Kidney epithelial cell (primary cell): ENCODE results near the gene TGFBR3L. TPM values are rescaled to one million over a fixed set of nuclear protein-coding genes. Genes with fewer than 3 reads are reported as not detected.
"Not testable (repeated sequence)": the region's sequence is repeated elsewhere in the genome, so short reads cannot be mapped to it uniquely, and the experiment has no call there.

Experiments
- DNase-seq: peaks from one replicate; pipeline ENCODE4 v3.0.0-alpha.2; 2010; ENCODE audit warnings: low read depth
- H3K27me3 ChIP-seq: 2 replicates; pipeline ENCODE4 v1.6.0; 2011; ENCODE audit warnings: low read length; ENCODE audit not compliant: control insufficient read depth, insufficient read depth
- H3K36me3 ChIP-seq: 2 replicates; pipeline ENCODE4 v1.5.1; 2011; ENCODE audit warnings: low read length; ENCODE audit not compliant: control insufficient read depth, insufficient read depth
- H3K4me3 ChIP-seq: 2 replicates; pipeline ENCODE4 v1.5.1; 2011; ENCODE audit warnings: low read depth, mild to moderate bottlenecking, control low read depth, low read length
- CTCF ChIP-seq: IDR thresholded peaks from 2 replicates; pipeline ENCODE4 v1.5.1; 2011; ENCODE audit warnings: mild to moderate bottlenecking, moderate library complexity, low read length, control low read depth, inconsistent platforms; ENCODE audit not compliant: insufficient read depth, poor library complexity, severe bottlenecking
- total RNA-seq: library from RNA; depleted of rRNA; stranded (reverse); fragments of >200 nt; gene quantifications from 2 replicates; pipeline ENCODE4 v1.2.3, GENCODE V29; 2015

Gene TGFBR3L
- total RNA-seq, 1 donor from 2014 or later = 4.5 TPM

- no peaks in the 10 kb centered on the region for H3K27me3 ChIP-seq
- no peak for TF ChIP-seq CTCF
- DNase-seq = no peak
Observed at GRCh38 chr19:7885818-7886217, 28.8 kb upstream of the TGFBR3L start.

GRCh38 chr19:7887408-7888144 lies 27.1 kb upstream of the TGFBR3L start:
- no peak for TF ChIP-seq CTCF
- no peak overlapping the region for H3K4me3 ChIP-seq
- DNase-seq = no peak
- H3K27me3 ChIP-seq = no peaks in the 10 kb centered on the region
- H3K36me3 ChIP-seq = no peaks in the 10 kb centered on the region

More at GRCh38 chr19:7885818-7886217, 28.8 kb upstream of the TGFBR3L start:
- H3K4me3 ChIP-seq = no peak overlapping the region
- H3K36me3 ChIP-seq = no peaks in the 10 kb centered on the region

GRCh38 chr19:7888145-7888825 lies 26.3 kb upstream of the TGFBR3L start, which contains the start of gene LRRC8E:
Gene LRRC8E, plus strand, starts transcription at chr19:7888510. Its CDS starts 7,094 bp downstream, at chr19:7895604.
- H3K4me3 ChIP-seq = peak within 1 kb of the TSS; percentile 53
- TF ChIP-seq CTCF = no peak
- H3K27me3 ChIP-seq = no peaks in the 10 kb centered on the region
- H3K36me3 ChIP-seq = no peaks in the 10 kb centered on the region
- no peak for DNase-seq

- no peak for TF ChIP-seq CTCF
- no peak for DNase-seq
Observed at GRCh38 chr19:7888826-7889217, 25.8 kb upstream of the TGFBR3L start.

GRCh38 chr19:7893362-7894101 lies 21.1 kb upstream of the TGFBR3L start:
- peak; percentile 43 for DNase-seq
- H3K36me3 ChIP-seq, H3K4me3 ChIP-seq, H3K27me3 ChIP-seq: not testable (repeated sequence)

More at GRCh38 chr19:7888826-7889217, 25.8 kb upstream of the TGFBR3L start:
- H3K4me3 ChIP-seq = peak overlapping the region; percentile 53
- no peaks in the 10 kb centered on the region for H3K27me3 ChIP-seq
- no peaks in the 10 kb centered on the region for H3K36me3 ChIP-seq
